ENCODE results near the gene ARHGEF4.

GRCh38 chr2:130915595-130916437 is 79.1 kb downstream of the ARHGEF4 start:
- no peak for TF ChIP-seq CTCF (IDR thresholded peaks at IDR 0.05)
- no peak for TF ChIP-seq POLR2AphosphoS5 (IDR thresholded peaks at IDR 0.05)
- no peak for TF ChIP-seq POLR2A (IDR thresholded peaks at IDR 0.05)
- no peak for TF ChIP-seq EP300 (IDR thresholded peaks at IDR 0.05)

Measured in suprapubic skin (tissue), 4 donors.